Large intestine (tissue), 3 donors: Measurements from ENCODE around the gene BTBD7. TPM values are rescaled to one million over a fixed set of nuclear protein-coding genes. Genes with fewer than 3 reads are reported as not detected.

Source experiments
- DNase-seq, 2 donors: peaks; one replicate each; pipeline versions ENCODE4 v3.0.0 to v3.0.0-alpha.2; 2013
- H3K27ac ChIP-seq: one replicate; pipeline ENCODE4 v1.5.1; 2013; ENCODE audit warnings: low read length
- H3K27me3 ChIP-seq: 2 replicates; pipeline ENCODE4 v1.6.1; 2013; ENCODE audit warnings: low read length; ENCODE audit not compliant: control insufficient read depth, insufficient read depth
- H3K36me3 ChIP-seq: 2 replicates; pipeline ENCODE4 v1.6.1; 2013; ENCODE audit warnings: low read length; ENCODE audit not compliant: control insufficient read depth, insufficient read depth
- H3K4me1 ChIP-seq: one replicate; pipeline ENCODE4 v1.6.1; 2013; ENCODE audit warnings: low read length; ENCODE audit not compliant: control insufficient read depth, insufficient read depth
- H3K4me3 ChIP-seq: one replicate; pipeline ENCODE4 v1.5.1; 2013; ENCODE audit warnings: low read length
- H3K9me3 ChIP-seq: one replicate; pipeline ENCODE4 v1.6.1; 2013; ENCODE audit warnings: mild to moderate bottlenecking, low read depth, low read length, moderate library complexity; ENCODE audit not compliant: control insufficient read depth
- WGBS: methylation state at CpG from one replicate; pipeline ENCODE4 v1.1.5; 2013; ENCODE audit warnings: low lambda C conversion rate; ENCODE audit not compliant: insufficient coverage; 5-methylcytosine and 5-hydroxymethylcytosine counted together
- polyA plus RNA-seq: library from polyadenylated mRNA; unstranded; fragments of 120-200 nt; gene quantifications from one replicate; pipeline ENCODE4 v1.2.1, GENCODE V29; 2013

BTBD7 gene
- polyA plus RNA-seq, 1 donor: 36.2 TPM

- 34% methylated on average over 3 of the region's 5 CpGs for WGBS
- Histone ChIP-seq H3K27ac (peak overlapping the region; percentile 90), H3K27me3 (no peaks in the 10 kb centered on the region), H3K36me3 (no peaks in the 10 kb centered on the region), H3K4me3 (peak overlapping the region; percentile 19), H3K9me3 (no peaks in the 10 kb centered on the region), H3K4me1 (peaks cover 15% of the 10 kb centered on the region)
- peak in 1 of 2 donors; percentile 66 for DNase-seq
These were observed 2.7 kb downstream of the BTBD7 start for GRCh38 chr14:93329965-93330608.

GRCh38 chr14:93328546-93328945 is 4.3 kb downstream of the BTBD7 start:
- Histone ChIP-seq H3K36me3 (no peaks in the 10 kb centered on the region), H3K9me3 (no peaks in the 10 kb centered on the region), H3K27ac (peak overlapping the region; percentile 90), H3K4me1 (peaks cover 23% of the 10 kb centered on the region), H3K27me3 (no peaks in the 10 kb centered on the region), H3K4me3 (no peak overlapping the region)
- 86% methylated on average over 1 of the region's 6 CpGs for WGBS
- no peak for DNase-seq

GRCh38 chr14:93326196-93326595 is 6.6 kb downstream of the BTBD7 start:
- no peak for DNase-seq
- H3K4me3 ChIP-seq: no peak overlapping the region
- H3K4me1 ChIP-seq: peaks cover 30% of the 10 kb centered on the region
- no CpG with 5 or more reads among the region's 5 CpGs for WGBS
- H3K27me3 ChIP-seq: no peaks in the 10 kb centered on the region
- H3K36me3 ChIP-seq: no peaks in the 10 kb centered on the region
- H3K27ac ChIP-seq: no peak overlapping the region
- H3K9me3 ChIP-seq: no peaks in the 10 kb centered on the region

- Histone ChIP-seq H3K36me3 (no peaks in the 10 kb centered on the region), H3K27ac (peak overlapping the region; percentile 89), H3K9me3 (no peaks in the 10 kb centered on the region), H3K27me3 (no peaks in the 10 kb centered on the region), H3K4me3 (no peak overlapping the region), H3K4me1 (peaks cover 22% of the 10 kb centered on the region)
- DNase-seq: peak in 1 of 2 donors; percentile 56
- 100% methylated on average over 1 of the region's 4 CpGs for WGBS
These were observed 9.1 kb downstream of the BTBD7 start for GRCh38 chr14:93323600-93324174.

- WGBS: 63% methylated on average over 4 of the region's 5 CpGs
- Histone ChIP-seq H3K27me3 (no peaks in the 10 kb centered on the region), H3K9me3 (no peaks in the 10 kb centered on the region), H3K4me3 (no peak overlapping the region), H3K27ac (peak overlapping the region; percentile 89), H3K4me1 (peaks cover 28% of the 10 kb centered on the region), H3K36me3 (no peaks in the 10 kb centered on the region)
- peak in 1 of 2 donors; percentile 70 for DNase-seq
These were observed 9.8 kb downstream of the BTBD7 start for GRCh38 chr14:93322929-93323599.

- Histone ChIP-seq H3K27ac (peak overlapping the region; percentile 48), H3K9me3 (no peaks in the 10 kb centered on the region), H3K36me3 (no peaks in the 10 kb centered on the region), H3K4me3 (no peak overlapping the region), H3K4me1 (peaks cover 33% of the 10 kb centered on the region), H3K27me3 (no peaks in the 10 kb centered on the region)
- DNase-seq: no peak
These were observed 12.3 kb downstream of the BTBD7 start for GRCh38 chr14:93320489-93320888.

- H3K4me1 ChIP-seq: peaks cover 33% of the 10 kb centered on the region
- H3K27ac ChIP-seq: peak overlapping the region; percentile 48
- WGBS: 45% methylated on average over 1 of the region's 1 CpG
- no peaks in the 10 kb centered on the region for H3K9me3 ChIP-seq
- H3K36me3 ChIP-seq: no peaks in the 10 kb centered on the region
- no peak overlapping the region for H3K4me3 ChIP-seq
- H3K27me3 ChIP-seq: no peaks in the 10 kb centered on the region
- no peak for DNase-seq
These were observed 12.9 kb downstream of the BTBD7 start for GRCh38 chr14:93319958-93320357.

- 80% methylated on average over 1 of the region's 2 CpGs for WGBS
- Histone ChIP-seq H3K27me3 (no peaks in the 10 kb centered on the region), H3K9me3 (no peaks in the 10 kb centered on the region), H3K36me3 (no peaks in the 10 kb centered on the region), H3K4me1 (peaks cover 32% of the 10 kb centered on the region), H3K27ac (no peak overlapping the region), H3K4me3 (no peak overlapping the region)
- no peak for DNase-seq
These were observed 13.3 kb downstream of the BTBD7 start for GRCh38 chr14:93319494-93319893.

- no peak overlapping the region for H3K4me3 ChIP-seq
These were observed 13.9 kb downstream of the BTBD7 start for GRCh38 chr14:93318927-93319326.

GRCh38 chr14:93317875-93318807 is 14.7 kb downstream of the BTBD7 start:
- Histone ChIP-seq H3K4me3 (no peak overlapping the region), H3K36me3 (no peaks in the 10 kb centered on the region), H3K27ac (peak overlapping the region; percentile 90), H3K27me3 (no peaks in the 10 kb centered on the region), H3K4me1 (peaks cover 23% of the 10 kb centered on the region), H3K9me3 (no peaks in the 10 kb centered on the region)
- peak; percentile 76 to 86 for DNase-seq
- WGBS: 80% methylated on average over 2 of the region's 6 CpGs

More at GRCh38 chr14:93318927-93319326, 13.9 kb downstream of the BTBD7 start:
- Histone ChIP-seq H3K27me3 (no peaks in the 10 kb centered on the region), H3K4me1 (peaks cover 27% of the 10 kb centered on the region), H3K9me3 (no peaks in the 10 kb centered on the region), H3K36me3 (no peaks in the 10 kb centered on the region), H3K27ac (peak overlapping the region; percentile 29)
- DNase-seq: no peak
- WGBS: 80% methylated on average over 1 of the region's 5 CpGs
